OCI-LY7 (cell line): ENCODE data around the gene CORO2A.

ENCODE experiments used
- CTCF ChIP-seq: fragments of 200-600 bp; sonication (generic); conservative IDR thresholded peaks from 2 replicates; pipeline ENCODE4 v1.5.1; 2014; ENCODE audit warnings: mild to moderate bottlenecking, antibody characterized with exemption, low read length, moderate library complexity, mixed read lengths
- EZH2phosphoT487 ChIP-seq: fragments of 200-600 bp; sonication (generic); IDR thresholded peaks from 2 replicates; pipeline ENCODE4 v1.6.1; 2018; ENCODE audit warnings: low read depth, borderline replicate concordance, mild to moderate bottlenecking, mixed run types, antibody characterized with exemption, low read length, moderate library complexity, mixed read lengths

GRCh38 chr9:98154678-98155077 is 37.8 kb downstream of the CORO2A start:
- TF ChIP-seq CTCF (no peak), EZH2phosphoT487 (no peak)
